SK-N-SH (cell line): Measurements from ENCODE around the gene RIMS1.

Experiments
- CHD2 ChIP-seq: fragments of 150-350 bp; IDR thresholded peaks from 2 replicates; pipeline ENCODE4 v1.6.1; 2018; ENCODE audit warnings: low read length; ENCODE audit not compliant: partially characterized antibody
- CTCF ChIP-seq: fragments of 200-600 bp; sonication (generic); IDR thresholded peaks from 2 replicates; pipeline ENCODE4 v1.6.1; 2017; ENCODE audit warnings: antibody characterized with exemption, mild to moderate bottlenecking, moderate library complexity
- GABPA ChIP-seq: IDR thresholded peaks from 2 replicates; pipeline ENCODE4 v1.4.0; 2012; ENCODE audit warnings: low read depth, mild to moderate bottlenecking
- NFIC ChIP-seq: IDR thresholded peaks from 2 replicates; pipeline ENCODE4 v1.4.0; 2012; ENCODE audit warnings: borderline replicate concordance
- PBX3 ChIP-seq: IDR thresholded peaks from 2 replicates; pipeline ENCODE4; 2012
- YY1 ChIP-seq: IDR thresholded peaks from 2 replicates; pipeline ENCODE4 v1.4.0; 2012; ENCODE audit warnings: low read depth, mild to moderate bottlenecking

GRCh38 chr6:72203983-72204382 is 317.6 kb downstream of the RIMS1 start:
- TF ChIP-seq PBX3, result no peak
- TF ChIP-seq YY1, result no peak
- no peak for TF ChIP-seq CTCF
- TF ChIP-seq CHD2, result no peak
- no peak for TF ChIP-seq GABPA
- TF ChIP-seq NFIC, result no peak
